ENCODE data around the gene RTKN.

GRCh38 chr2:74391580-74392448 lies 49.9 kb downstream of the RTKN start:
- peak; percentile 91 to 96 (median 95) for TF ChIP-seq CTCF (IDR thresholded peaks at IDR 0.05)
- peak; percentile 80 to 92 for TF ChIP-seq POLR2AphosphoS5 (IDR thresholded peaks at IDR 0.05; ENCODE audit: insufficient read depth in 1 of 2, low read depth in 1 of 2)
- no peak for TF ChIP-seq POLR2A (IDR thresholded peaks at IDR 0.05)

Measured in vagina (tissue), 2 donors.